TTC549 (cell line): Measurements from ENCODE around the gene SLC35A4.

Experiments used
- FAIRE-seq: peaks from 2 replicates; lab custom pipeline; 2012; peaks lifted over from hg19 to GRCh38; lab: Jason Lieb, UNC

The SLC35A4 gene

GRCh38 chr5:140564196-140565023 is at the start of gene SLC35A4, which contains the start of gene APBB3:
Gene SLC35A4, plus strand, starts transcription at chr5:140564828. Its CDS starts 2,342 bp downstream, at chr5:140567170.
Gene APBB3, minus strand, starts transcription at chr5:140564598. Its CDS starts 353 bp downstream, at chr5:140564245.
- peak; percentile 72 for FAIRE-seq

GRCh38 chr5:140524003-140524402 is 40.6 kb upstream of the SLC35A4 start:
- no peak for FAIRE-seq

- no peak for FAIRE-seq
These were observed 24.4 kb upstream of the SLC35A4 start for GRCh38 chr5:140540227-140540626.

- FAIRE-seq = no peak
These were observed 21.7 kb upstream of the SLC35A4 start for GRCh38 chr5:140542972-140543371.

GRCh38 chr5:140544986-140545385 is 19.6 kb upstream of the SLC35A4 start:
- no peak for FAIRE-seq

GRCh38 chr5:140545606-140546005 is 19.0 kb upstream of the SLC35A4 start:
- FAIRE-seq = no peak

GRCh38 chr5:140546851-140547507 is 17.6 kb upstream of the SLC35A4 start:
- no peak for FAIRE-seq

GRCh38 chr5:140547508-140548299 is 16.9 kb upstream of the SLC35A4 start, which contains the start of gene EIF4EBP3:
Gene EIF4EBP3, plus strand, starts transcription at chr5:140547662. Its CDS starts 76 bp downstream, at chr5:140547738.
- no peak for FAIRE-seq

GRCh38 chr5:140548300-140548688 is 16.3 kb upstream of the SLC35A4 start:
- no peak for FAIRE-seq

GRCh38 chr5:140548791-140549190 is 15.8 kb upstream of the SLC35A4 start:
- no peak for FAIRE-seq

- no peak for FAIRE-seq
These were observed 15.1 kb upstream of the SLC35A4 start for GRCh38 chr5:140549237-140550144.

GRCh38 chr5:140550147-140551079 is 14.2 kb upstream of the SLC35A4 start:
- FAIRE-seq = no peak

GRCh38 chr5:140551872-140552271 is 12.8 kb upstream of the SLC35A4 start:
- FAIRE-seq = no peak

GRCh38 chr5:140553657-140554056 is 11.0 kb upstream of the SLC35A4 start:
- no peak for FAIRE-seq

GRCh38 chr5:140554454-140554853 is 10.2 kb upstream of the SLC35A4 start:
- FAIRE-seq = no peak

GRCh38 chr5:140555747-140556312 is 8.8 kb upstream of the SLC35A4 start:
- no peak for FAIRE-seq

GRCh38 chr5:140556438-140556837 is 8.2 kb upstream of the SLC35A4 start:
- FAIRE-seq = no peak

- no peak for FAIRE-seq
These were observed 7.4 kb upstream of the SLC35A4 start, which contains the start of gene SRA1 for GRCh38 chr5:140557136-140557805. Gene SRA1, minus strand, starts transcription at chr5:140557473. Its CDS starts 21 bp downstream, at chr5:140557452.

GRCh38 chr5:140557965-140558364 is 6.7 kb upstream of the SLC35A4 start:
- no peak for FAIRE-seq
